Large intestine (tissue), 3 donors: Measurements from ENCODE around the gene SERPINA4. TPM values are rescaled to one million over a fixed set of nuclear protein-coding genes. Genes with fewer than 3 reads are reported as not detected.

Source experiments
- DNase-seq, 2 donors: peaks; one replicate each; pipeline versions ENCODE4 v3.0.0 to v3.0.0-alpha.2; 2013
- H3K27ac ChIP-seq: one replicate; pipeline ENCODE4 v1.5.1; 2013; ENCODE audit warnings: low read length
- H3K27me3 ChIP-seq: 2 replicates; pipeline ENCODE4 v1.6.1; 2013; ENCODE audit warnings: low read length; ENCODE audit not compliant: control insufficient read depth, insufficient read depth
- H3K36me3 ChIP-seq: 2 replicates; pipeline ENCODE4 v1.6.1; 2013; ENCODE audit warnings: low read length; ENCODE audit not compliant: control insufficient read depth, insufficient read depth
- H3K4me1 ChIP-seq: one replicate; pipeline ENCODE4 v1.6.1; 2013; ENCODE audit warnings: low read length; ENCODE audit not compliant: control insufficient read depth, insufficient read depth
- H3K4me3 ChIP-seq: one replicate; pipeline ENCODE4 v1.5.1; 2013; ENCODE audit warnings: low read length
- H3K9me3 ChIP-seq: one replicate; pipeline ENCODE4 v1.6.1; 2013; ENCODE audit warnings: mild to moderate bottlenecking, low read depth, low read length, moderate library complexity; ENCODE audit not compliant: control insufficient read depth
- WGBS: methylation state at CpG from one replicate; pipeline ENCODE4 v1.1.5; 2013; ENCODE audit warnings: low lambda C conversion rate; ENCODE audit not compliant: insufficient coverage; 5-methylcytosine and 5-hydroxymethylcytosine counted together
- polyA plus RNA-seq: library from polyadenylated mRNA; unstranded; fragments of 120-200 nt; gene quantifications from one replicate; pipeline ENCODE4 v1.2.1, GENCODE V29; 2013

Gene SERPINA4
- polyA plus RNA-seq, 1 donor, result 46.0 TPM

- WGBS, result no CpG with 5 or more reads among the region's 8 CpGs
These were observed 38.0 kb upstream of the SERPINA4 start for GRCh38 chr14:94523265-94523664.

GRCh38 chr14:94524093-94524492 lies 37.1 kb upstream of the SERPINA4 start:
- no peaks in the 10 kb centered on the region for H3K27me3 ChIP-seq
- H3K4me3 ChIP-seq, result no peak overlapping the region
- WGBS, result 80% methylated on average over 1 of the region's 3 CpGs
- no peaks in the 10 kb centered on the region for H3K36me3 ChIP-seq
- H3K4me1 ChIP-seq, result no peaks in the 10 kb centered on the region
- H3K9me3 ChIP-seq, result peaks cover 7% of the 10 kb centered on the region
- no peak overlapping the region for H3K27ac ChIP-seq
- no peak for DNase-seq

More at GRCh38 chr14:94523265-94523664, 38.0 kb upstream of the SERPINA4 start:
- Histone ChIP-seq H3K27me3 (no peaks in the 10 kb centered on the region), H3K4me3 (no peak overlapping the region), H3K9me3 (peaks cover 8% of the 10 kb centered on the region), H3K4me1 (no peaks in the 10 kb centered on the region), H3K36me3 (no peaks in the 10 kb centered on the region), H3K27ac (no peak overlapping the region)
- DNase-seq, result no peak

- no peaks in the 10 kb centered on the region for H3K4me1 ChIP-seq
- no peak for DNase-seq
These were observed 30.1 kb upstream of the SERPINA4 start for GRCh38 chr14:94531187-94531586.

DNA sequence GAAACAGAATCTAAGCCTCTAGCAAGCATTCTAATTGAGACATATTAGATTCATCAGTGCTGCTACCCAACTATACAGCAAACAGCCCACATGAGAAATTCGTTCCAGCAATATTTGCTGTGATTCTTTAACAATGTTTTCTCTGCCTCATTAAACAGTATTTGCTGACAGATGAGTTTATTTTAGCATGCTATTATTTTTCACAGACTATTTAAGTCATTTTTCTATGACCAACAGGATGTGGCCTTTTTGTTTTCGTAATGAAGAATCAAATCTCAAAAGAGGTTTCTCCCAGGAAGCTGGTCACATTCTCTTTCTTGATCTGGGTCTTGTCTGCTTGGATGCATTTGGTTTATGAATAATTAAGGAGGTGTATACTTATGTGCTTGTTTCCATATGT lies 28.8 kb upstream of the SERPINA4 start:
- Histone ChIP-seq H3K9me3 (no peaks in the 10 kb centered on the region), H3K4me1 (no peaks in the 10 kb centered on the region), H3K36me3 (no peaks in the 10 kb centered on the region), H3K27me3 (no peaks in the 10 kb centered on the region), H3K27ac (no peak overlapping the region), H3K4me3 (no peak overlapping the region)
- WGBS, result 100% methylated on average over 1 of the region's 2 CpGs
- no peak for DNase-seq

More at GRCh38 chr14:94531187-94531586, 30.1 kb upstream of the SERPINA4 start:
- no peaks in the 10 kb centered on the region for H3K36me3 ChIP-seq
- H3K27ac ChIP-seq, result no peak overlapping the region
- H3K9me3 ChIP-seq, result no peaks in the 10 kb centered on the region
- no peak overlapping the region for H3K4me3 ChIP-seq
- no peaks in the 10 kb centered on the region for H3K27me3 ChIP-seq

DNA sequence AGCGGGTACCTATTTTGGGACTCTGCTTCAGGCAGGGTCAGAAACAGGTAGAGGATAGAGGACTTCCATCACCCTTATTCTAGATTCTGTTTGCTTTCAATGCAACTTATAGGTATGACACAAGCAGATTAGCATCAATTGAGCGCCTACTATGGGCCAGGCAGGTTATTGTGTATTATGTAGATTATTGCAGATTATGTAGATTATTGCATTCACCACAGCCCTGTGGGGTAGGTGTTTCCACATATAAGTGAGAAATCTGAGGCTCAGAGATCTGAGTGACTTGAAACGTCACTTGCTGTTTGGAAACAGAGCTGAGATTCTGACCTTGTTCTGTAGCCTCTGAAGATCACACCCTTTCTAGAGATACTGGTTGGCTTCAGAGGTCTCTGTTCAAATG lies 25.7 kb upstream of the SERPINA4 start:
- no peaks in the 10 kb centered on the region for H3K9me3 ChIP-seq
- no peak for DNase-seq
- H3K27me3 ChIP-seq, result no peaks in the 10 kb centered on the region
- H3K27ac ChIP-seq, result no peak overlapping the region
- no CpG with 5 or more reads among the region's 3 CpGs for WGBS
- H3K36me3 ChIP-seq, result no peaks in the 10 kb centered on the region
- H3K4me3 ChIP-seq, result no peak overlapping the region
- H3K4me1 ChIP-seq, result peaks cover 5% of the 10 kb centered on the region

- H3K4me1 ChIP-seq, result peaks cover 12% of the 10 kb centered on the region
- H3K4me3 ChIP-seq, result no peak overlapping the region
- DNase-seq, result no peak
- no peaks in the 10 kb centered on the region for H3K27me3 ChIP-seq
- no peaks in the 10 kb centered on the region for H3K36me3 ChIP-seq
- no peak overlapping the region for H3K27ac ChIP-seq
- H3K9me3 ChIP-seq, result no peaks in the 10 kb centered on the region
- no CpG with 5 or more reads among the region's 2 CpGs for WGBS
These were observed 24.4 kb upstream of the SERPINA4 start for GRCh38 chr14:94536836-94537235.

DNA sequence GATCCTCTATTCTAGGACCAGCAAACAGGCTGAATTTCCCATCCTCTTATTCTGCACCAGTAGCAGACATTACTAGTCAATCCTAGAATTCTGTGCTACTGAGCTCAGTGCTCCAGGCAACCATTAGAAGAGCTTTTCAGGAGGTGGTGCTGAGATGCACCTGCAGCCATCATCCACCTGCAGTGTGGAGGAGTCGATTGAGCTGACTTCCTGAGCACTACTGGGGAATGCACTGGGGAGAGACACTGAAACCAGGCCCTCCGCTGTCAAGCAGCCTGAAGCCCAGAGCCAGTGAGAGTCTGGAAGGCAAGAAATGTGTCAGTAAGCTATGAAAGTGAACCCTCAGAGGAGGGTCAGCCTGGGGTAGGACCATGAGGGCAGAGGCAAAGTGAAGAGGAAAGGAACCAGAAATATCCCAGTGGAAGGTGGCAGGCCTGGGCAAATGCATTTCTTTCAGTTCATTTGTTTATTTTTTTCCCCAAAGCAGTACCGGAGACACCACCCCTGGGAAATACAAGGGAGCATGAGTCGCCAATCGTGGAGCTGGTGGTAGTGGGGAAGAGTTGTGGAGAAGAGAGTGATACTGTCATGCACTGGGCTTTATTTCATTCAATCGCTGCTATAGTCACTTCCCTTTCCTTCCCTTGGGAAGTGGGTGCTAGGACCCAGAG lies 23.0 kb upstream of the SERPINA4 start:
- H3K36me3 ChIP-seq, result no peaks in the 10 kb centered on the region
- H3K27me3 ChIP-seq, result no peaks in the 10 kb centered on the region
- H3K9me3 ChIP-seq, result no peaks in the 10 kb centered on the region
- H3K27ac ChIP-seq, result no peak overlapping the region
- no peak for DNase-seq
- WGBS, result 100% methylated on average over 3 of the region's 6 CpGs
- no peak overlapping the region for H3K4me3 ChIP-seq
- H3K4me1 ChIP-seq, result peaks cover 13% of the 10 kb centered on the region

DNA sequence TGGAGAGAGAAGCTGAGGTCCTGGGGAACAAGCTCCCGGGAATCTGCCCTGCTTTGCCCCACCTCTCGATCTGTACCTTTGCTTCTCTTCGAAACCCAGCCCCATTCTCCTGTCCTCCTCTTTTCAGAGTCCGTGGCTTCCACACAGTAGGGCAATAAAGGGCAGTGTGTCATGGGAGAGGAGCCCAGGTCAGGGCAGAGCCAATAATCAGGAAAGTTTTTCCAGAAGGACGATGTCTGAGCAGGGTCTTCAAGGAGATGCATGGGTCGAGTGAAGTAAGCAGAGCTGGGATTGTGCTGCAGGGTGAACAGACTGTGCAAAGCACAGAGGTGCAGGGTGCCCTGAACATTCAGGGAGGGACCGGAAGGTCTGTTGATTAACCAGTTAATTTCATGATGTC lies 22.1 kb upstream of the SERPINA4 start:
- Histone ChIP-seq H3K27ac (no peak overlapping the region), H3K27me3 (no peaks in the 10 kb centered on the region), H3K36me3 (no peaks in the 10 kb centered on the region), H3K4me1 (peaks cover 19% of the 10 kb centered on the region), H3K9me3 (no peaks in the 10 kb centered on the region), H3K4me3 (no peak overlapping the region)
- no peak for DNase-seq
- 83% methylated on average over 1 of the region's 7 CpGs for WGBS

DNA sequence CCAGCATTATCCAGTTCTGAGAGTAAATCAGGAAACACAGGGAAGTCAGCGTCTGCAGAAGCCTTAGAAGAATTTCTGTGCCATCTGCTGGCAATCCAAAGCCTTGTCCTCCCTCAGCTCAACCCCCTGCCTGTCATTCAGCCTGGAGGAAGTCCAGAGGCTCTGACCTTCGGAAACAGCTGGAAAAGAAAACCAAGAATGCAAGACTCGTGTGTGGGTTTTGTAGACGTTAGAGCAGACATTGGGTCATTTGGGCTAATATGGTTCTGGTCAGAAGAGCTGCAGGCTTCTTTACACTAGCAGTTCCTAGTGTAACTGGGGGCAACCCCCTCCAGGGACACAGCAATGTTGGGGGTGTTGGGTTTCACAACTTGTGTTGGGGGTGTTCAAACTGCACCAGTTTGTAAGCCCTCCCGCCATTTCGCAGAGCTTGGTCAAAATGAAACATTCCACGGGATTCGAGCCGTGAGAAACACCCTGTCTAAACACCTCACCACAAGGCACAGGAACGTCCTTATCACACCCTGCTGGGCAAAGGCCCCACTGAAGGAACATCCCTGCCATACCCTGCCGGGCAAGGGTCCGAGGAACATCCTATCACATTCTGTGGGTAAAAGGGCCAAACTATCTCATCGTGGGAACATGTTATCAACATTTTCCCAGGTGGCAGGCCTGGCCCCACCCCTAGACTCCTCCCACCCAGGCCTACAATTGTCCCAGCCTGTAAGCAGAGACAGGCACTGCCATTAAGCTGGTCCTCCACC lies 21.0 kb upstream of the SERPINA4 start:
- no CpG with 5 or more reads among the region's 13 CpGs for WGBS
- H3K36me3 ChIP-seq, result no peaks in the 10 kb centered on the region
- H3K4me3 ChIP-seq, result no peak overlapping the region
- DNase-seq, result peak in 1 of 2 donors; percentile 67
- no peaks in the 10 kb centered on the region for H3K9me3 ChIP-seq
- H3K4me1 ChIP-seq, result peaks cover 19% of the 10 kb centered on the region
- H3K27ac ChIP-seq, result peak overlapping the region; percentile 5
- no peaks in the 10 kb centered on the region for H3K27me3 ChIP-seq

DNA sequence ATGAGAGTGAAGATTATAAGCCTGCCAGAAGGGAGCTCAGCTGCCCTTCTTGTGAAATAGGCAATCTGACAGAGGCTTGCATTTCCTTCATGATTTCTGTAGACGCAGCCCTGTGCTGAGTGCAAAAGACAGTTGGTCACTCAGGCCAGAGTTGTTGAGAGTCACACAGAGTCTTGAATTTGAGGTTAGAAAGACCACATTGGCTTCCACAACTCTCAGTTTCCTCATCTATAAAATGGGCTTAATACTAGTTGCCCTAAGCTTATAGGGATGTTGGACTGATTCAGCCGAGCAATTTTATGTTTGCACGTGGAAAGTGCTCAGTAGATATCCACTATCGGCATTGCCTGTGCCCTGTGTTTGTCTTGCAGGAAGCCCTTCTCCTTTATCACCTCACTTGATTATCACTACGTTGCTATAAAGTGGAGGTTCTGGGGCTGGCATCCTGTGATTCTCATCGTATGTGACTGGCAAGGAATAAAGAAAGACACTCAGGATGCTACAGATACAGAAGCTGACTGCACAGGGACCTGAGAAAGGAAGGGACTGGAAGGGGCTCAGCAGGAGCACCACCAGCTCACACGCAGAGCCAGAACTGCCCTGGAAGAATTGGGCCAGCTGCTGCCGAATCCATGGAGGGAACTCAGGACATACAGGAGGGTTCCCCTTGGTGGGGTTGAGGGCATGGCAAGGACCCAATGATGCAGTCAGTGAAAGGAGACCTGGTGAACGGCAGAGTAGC lies 19.8 kb upstream of the SERPINA4 start:
- Histone ChIP-seq H3K4me1 (peaks cover 19% of the 10 kb centered on the region), H3K9me3 (no peaks in the 10 kb centered on the region), H3K36me3 (no peaks in the 10 kb centered on the region), H3K4me3 (no peak overlapping the region), H3K27ac (no peak overlapping the region), H3K27me3 (no peaks in the 10 kb centered on the region)
- no CpG with 5 or more reads among the region's 9 CpGs for WGBS
- DNase-seq, result no peak
